Measurements from ENCODE around the gene SCO2. TPM values are rescaled to one million over a fixed set of nuclear protein-coding genes. Genes with fewer than 3 reads are reported as not detected.

Gene SCO2
- total RNA-seq, 1 donor from 2014 or later = 5.3 TPM

DNA sequence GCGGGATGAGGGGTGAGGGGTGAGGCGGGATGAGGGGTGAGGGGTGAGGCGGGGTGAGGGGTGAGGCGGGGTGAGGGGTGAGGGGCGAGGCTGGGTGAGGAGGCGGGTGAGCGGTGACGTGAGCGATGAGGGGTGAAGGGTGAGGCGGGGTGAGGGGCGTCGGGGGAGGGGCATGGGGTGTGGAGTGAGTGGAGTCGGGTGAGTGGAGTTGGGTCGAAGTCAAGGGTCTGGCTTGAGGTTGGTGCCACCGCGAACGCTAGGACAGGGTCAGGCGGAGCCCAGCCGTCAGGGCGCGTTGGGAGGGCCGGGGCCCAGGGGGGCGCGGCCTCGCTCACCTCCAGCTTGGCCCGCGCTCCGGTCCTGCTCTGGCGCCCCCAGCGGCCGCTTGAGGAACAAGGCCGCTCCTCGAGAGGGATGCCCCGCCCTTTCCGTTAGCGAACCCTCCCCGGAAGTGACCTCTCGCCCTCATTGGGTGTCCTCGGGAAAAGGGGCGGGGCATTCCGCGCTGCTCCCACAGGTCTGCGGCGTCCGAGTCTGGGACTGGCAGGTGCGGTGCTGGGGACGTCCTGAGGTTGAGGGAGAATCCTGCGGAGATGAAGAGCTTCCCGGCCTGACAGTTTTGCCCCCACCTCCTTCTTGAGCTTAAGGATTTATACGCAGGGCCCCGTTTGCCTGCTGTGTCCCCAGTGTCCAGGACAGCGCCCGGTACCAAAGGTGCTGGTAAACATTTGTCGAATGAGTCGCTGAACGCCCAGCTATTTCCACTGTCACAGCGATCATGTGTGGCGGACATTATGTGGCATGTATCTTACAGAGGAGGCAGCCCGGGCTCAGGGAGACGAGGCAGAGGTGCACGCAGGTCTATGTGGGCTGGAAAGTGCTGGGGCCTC is 37.4 kb upstream of the SCO2 start, which contains the start of gene SYCE3:
TSS of gene SYCE3 (minus strand) at position 397 of the 890 bp plus-strand sequence. CDS start 6,514 bp downstream, outside the sequence.
- intact Hi-C loops (cut with micrococcal nuclease) = loop anchor here (1.0 to 2.0 kb wide), 4 partner anchors 20 to 36 kb away; partner anchors contain the start of genes CHKB and TYMP
- Mint-ChIP-seq H3K27ac (peak within 1 kb of the TSS; percentile 85), H3K36me3 (ENCODE audit: low read depth) (peaks cover 1% of the 10 kb centered on the region)

DNA sequence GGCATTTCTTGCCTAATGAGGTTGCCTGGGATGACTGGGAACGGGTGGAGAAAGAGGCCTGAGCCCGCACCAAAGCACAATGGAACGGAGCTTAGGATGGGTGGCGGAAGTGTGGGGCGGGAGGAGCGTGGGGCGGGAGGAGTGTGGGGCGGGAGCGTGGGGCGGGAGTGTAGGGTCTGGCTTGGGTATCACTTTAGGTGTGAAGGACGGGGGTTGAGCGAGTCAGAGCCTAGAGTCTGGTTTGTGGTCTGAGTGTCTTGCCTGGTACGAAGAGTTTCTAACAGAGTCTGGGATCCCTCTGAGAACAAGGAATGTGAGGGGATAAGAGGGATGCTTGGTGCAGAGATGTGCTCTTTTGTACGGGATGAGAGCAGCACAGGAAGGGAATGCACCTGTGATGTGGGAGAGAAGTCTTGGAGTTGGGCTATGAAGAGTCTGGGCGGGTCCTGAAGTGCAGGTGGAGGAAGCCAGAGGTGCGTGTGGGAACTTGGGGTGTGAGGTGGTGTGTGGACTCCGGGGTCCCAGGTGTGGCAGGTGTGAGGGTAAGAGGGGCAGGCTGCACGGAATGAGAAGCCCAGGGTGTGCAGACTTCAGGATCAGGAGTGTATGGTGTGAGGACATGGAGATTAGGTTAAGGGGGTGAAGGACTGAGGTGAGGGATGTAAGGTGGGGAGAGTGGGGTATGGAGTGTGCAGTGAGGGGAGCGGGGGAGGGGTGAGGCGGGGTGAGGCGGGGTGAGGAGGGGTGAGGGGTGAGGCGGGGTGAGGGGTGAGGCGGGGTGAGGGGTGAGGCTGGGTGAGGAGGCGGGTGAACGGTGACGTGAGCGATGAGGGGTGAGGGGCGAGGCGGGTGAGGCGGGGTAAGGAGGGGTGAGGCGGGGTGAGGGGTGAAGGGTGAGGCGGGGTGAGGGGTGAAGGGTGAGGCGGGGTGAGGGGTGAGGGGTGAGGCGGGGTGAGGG is 36.3 kb upstream of the SCO2 start:
- intact Hi-C loops (cut with micrococcal nuclease) = loop anchor here (2.0 kb wide), 2 partner anchors 23 to 31 kb away; partner anchors contain the start of gene TYMP
- no peaks in the 10 kb centered on the region for H3K36me3 Mint-ChIP-seq (ENCODE audit: low read depth)
- H3K27me3 Mint-ChIP-seq = peaks cover 14% of the 10 kb centered on the region
- DNase-seq = no peak
- peaks cover 21% of the 10 kb centered on the region for H3K4me1 Mint-ChIP-seq
- H3K4me3 Mint-ChIP-seq = peak overlapping the region; percentile 72
- H3K9me3 Mint-ChIP-seq = no peaks in the 10 kb centered on the region
- H3K27ac Mint-ChIP-seq = peak overlapping the region; percentile 67

More for the DNA sequence above, 37.4 kb upstream of the SCO2 start, which contains the start of gene SYCE3:
- no peaks in the 10 kb centered on the region for H3K9me3 Mint-ChIP-seq
- DNase-seq = peak; percentile 100
- peaks cover 14% of the 10 kb centered on the region for H3K27me3 Mint-ChIP-seq
- H3K4me1 Mint-ChIP-seq = peaks cover 21% of the 10 kb centered on the region
- H3K4me3 Mint-ChIP-seq = peak within 1 kb of the TSS; percentile 94

- H3K9me3 Mint-ChIP-seq = no peaks in the 10 kb centered on the region
- H3K36me3 Mint-ChIP-seq (ENCODE audit: low read depth) = no peaks in the 10 kb centered on the region
- no peak overlapping the region for H3K4me3 Mint-ChIP-seq
- peaks cover 21% of the 10 kb centered on the region for H3K4me1 Mint-ChIP-seq
- DNase-seq = no peak
- H3K27me3 Mint-ChIP-seq = peaks cover 14% of the 10 kb centered on the region
- intact Hi-C loops (cut with micrococcal nuclease) = no loop called here
- no peak overlapping the region for H3K27ac Mint-ChIP-seq
Observed at GRCh38 chr22:50560034-50560433, 34.6 kb upstream of the SCO2 start.

- H3K4me1 Mint-ChIP-seq = peaks cover 8% of the 10 kb centered on the region
Observed at GRCh38 chr22:50556703-50557102, 31.3 kb upstream of the SCO2 start.

GRCh38 chr22:50553310-50553709 is 27.9 kb upstream of the SCO2 start:
- Mint-ChIP-seq H3K27ac (no peak overlapping the region), H3K9me3 (no peaks in the 10 kb centered on the region), H3K4me1 (peaks cover 8% of the 10 kb centered on the region), H3K36me3 (ENCODE audit: low read depth) (peaks cover 4% of the 10 kb centered on the region), H3K4me3 (no peak overlapping the region), H3K27me3 (no peaks in the 10 kb centered on the region)
- no peak for DNase-seq
- intact Hi-C loops (cut with micrococcal nuclease) = no loop called here

More at GRCh38 chr22:50556703-50557102, 31.3 kb upstream of the SCO2 start:
- DNase-seq = no peak
- no peak overlapping the region for H3K4me3 Mint-ChIP-seq
- intact Hi-C loops (cut with micrococcal nuclease) = no loop called here
- no peaks in the 10 kb centered on the region for H3K36me3 Mint-ChIP-seq (ENCODE audit: low read depth)
- H3K27me3 Mint-ChIP-seq = peaks cover 2% of the 10 kb centered on the region
- H3K27ac Mint-ChIP-seq = no peak overlapping the region
- H3K9me3 Mint-ChIP-seq = no peaks in the 10 kb centered on the region

- H3K36me3 Mint-ChIP-seq (ENCODE audit: low read depth) = peaks cover 4% of the 10 kb centered on the region
- peaks cover 13% of the 10 kb centered on the region for H3K4me1 Mint-ChIP-seq
- no peaks in the 10 kb centered on the region for H3K27me3 Mint-ChIP-seq
- H3K4me3 Mint-ChIP-seq = no peak overlapping the region
- intact Hi-C loops (cut with micrococcal nuclease) = no loop called here
- DNase-seq = no peak
- no peaks in the 10 kb centered on the region for H3K9me3 Mint-ChIP-seq
- no peak overlapping the region for H3K27ac Mint-ChIP-seq
Observed at GRCh38 chr22:50551160-50551752, 25.9 kb upstream of the SCO2 start.

GRCh38 chr22:50550395-50550794 is 25.0 kb upstream of the SCO2 start:
- intact Hi-C loops (cut with micrococcal nuclease) = no loop called here
- DNase-seq = no peak
- H3K4me1 Mint-ChIP-seq = peaks cover 20% of the 10 kb centered on the region
- H3K27me3 Mint-ChIP-seq = no peaks in the 10 kb centered on the region
- no peaks in the 10 kb centered on the region for H3K9me3 Mint-ChIP-seq
- H3K36me3 Mint-ChIP-seq (ENCODE audit: low read depth) = peaks cover 4% of the 10 kb centered on the region
- peak overlapping the region; percentile 88 for H3K27ac Mint-ChIP-seq
- peak overlapping the region; percentile 84 for H3K4me3 Mint-ChIP-seq

DNA sequence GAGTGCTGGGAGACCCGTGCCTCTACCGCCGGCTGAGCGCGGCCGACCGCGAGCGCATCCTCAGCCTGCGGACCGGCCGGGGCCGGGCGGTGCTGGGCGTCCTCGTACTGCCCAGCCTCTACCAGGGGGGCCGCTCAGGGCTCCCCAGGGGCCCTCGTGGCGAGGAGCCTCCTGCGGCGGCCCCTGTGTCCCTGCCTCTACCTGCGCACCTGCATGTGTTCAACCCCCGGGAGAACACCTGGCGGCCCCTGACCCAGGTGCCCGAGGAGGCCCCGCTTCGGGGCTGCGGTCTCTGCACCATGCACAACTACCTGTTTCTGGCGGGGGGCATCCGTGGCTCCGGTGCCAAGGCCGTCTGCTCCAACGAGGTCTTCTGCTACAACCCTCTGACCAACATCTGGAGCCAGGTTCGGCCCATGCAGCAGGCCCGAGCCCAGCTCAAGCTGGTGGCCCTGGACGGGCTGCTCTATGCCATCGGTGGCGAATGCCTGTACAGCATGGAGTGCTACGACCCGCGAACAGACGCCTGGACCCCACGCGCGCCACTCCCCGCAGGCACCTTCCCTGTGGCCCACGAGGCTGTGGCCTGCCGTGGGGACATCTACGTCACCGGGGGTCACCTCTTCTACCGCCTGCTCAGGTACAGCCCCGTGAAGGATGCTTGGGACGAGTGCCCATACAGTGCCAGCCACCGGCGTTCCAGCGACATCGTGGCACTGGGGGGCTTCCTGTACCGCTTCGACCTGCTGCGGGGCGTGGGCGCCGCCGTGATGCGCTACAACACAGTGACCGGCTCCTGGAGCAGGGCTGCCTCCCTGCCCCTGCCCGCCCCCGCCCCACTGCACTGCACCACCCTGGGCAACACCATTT is 23.8 kb upstream of the SCO2 start:
- Mint-ChIP-seq H3K27ac (peak overlapping the region; percentile 84), H3K36me3 (ENCODE audit: low read depth) (peaks cover 4% of the 10 kb centered on the region), H3K4me3 (peak overlapping the region; percentile 84), H3K4me1 (peaks cover 31% of the 10 kb centered on the region), H3K27me3 (no peaks in the 10 kb centered on the region), H3K9me3 (no peaks in the 10 kb centered on the region)
- DNase-seq = no peak
- intact Hi-C loops (cut with micrococcal nuclease) = no loop called here

GRCh38 chr22:50548040-50548920 is 22.9 kb upstream of the SCO2 start:
- peaks cover 4% of the 10 kb centered on the region for H3K36me3 Mint-ChIP-seq (ENCODE audit: low read depth)
- H3K27ac Mint-ChIP-seq = peak overlapping the region; percentile 84
- no peaks in the 10 kb centered on the region for H3K9me3 Mint-ChIP-seq
- H3K4me3 Mint-ChIP-seq = peak overlapping the region; percentile 74
- H3K27me3 Mint-ChIP-seq = no peaks in the 10 kb centered on the region
- H3K4me1 Mint-ChIP-seq = peaks cover 31% of the 10 kb centered on the region
- intact Hi-C loops (cut with micrococcal nuclease) = no loop called here
- DNase-seq = peak; percentile 90

DNA sequence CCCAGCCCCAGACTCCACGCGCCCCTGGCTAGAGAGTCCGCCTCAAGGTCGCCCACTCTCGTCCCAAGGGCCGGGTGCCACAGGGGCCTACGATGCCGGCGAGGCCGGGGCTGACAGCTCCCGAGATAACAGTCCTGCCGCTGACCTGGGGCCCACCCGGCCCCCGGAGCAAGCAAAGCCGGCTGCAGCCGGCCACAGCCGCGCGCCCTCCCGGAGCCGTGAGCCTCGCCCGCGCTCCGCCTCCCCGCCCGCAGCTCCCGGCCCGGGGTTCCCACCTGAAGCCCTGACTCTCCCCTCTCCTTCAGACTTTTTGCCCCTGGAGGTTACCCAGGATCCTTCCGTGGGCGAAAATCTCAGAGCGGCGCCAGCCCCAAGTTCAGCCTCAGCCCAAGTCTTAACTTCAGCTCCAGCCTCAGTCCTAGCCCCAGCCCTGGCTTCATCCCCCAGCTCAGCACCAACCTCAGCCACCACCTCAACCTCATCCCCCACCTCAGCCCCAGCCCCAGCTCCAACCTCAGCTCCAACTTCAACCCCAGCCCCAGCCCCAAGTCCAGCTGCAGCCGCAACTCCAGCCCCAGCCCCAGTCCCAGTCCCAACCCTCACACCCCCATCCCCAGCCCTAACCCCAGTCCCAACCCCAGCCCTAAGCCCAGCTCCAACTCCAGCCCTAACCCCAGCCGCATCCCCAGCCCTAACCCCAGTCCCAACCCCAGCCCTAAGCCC is 22.0 kb upstream of the SCO2 start:
- Mint-ChIP-seq H3K27ac (peak overlapping the region; percentile 84), H3K9me3 (no peaks in the 10 kb centered on the region), H3K4me1 (peaks cover 34% of the 10 kb centered on the region), H3K27me3 (no peaks in the 10 kb centered on the region), H3K4me3 (peak overlapping the region; percentile 67), H3K36me3 (ENCODE audit: low read depth) (peaks cover 7% of the 10 kb centered on the region)
- DNase-seq = no peak
- intact Hi-C loops (cut with micrococcal nuclease) = no loop called here

DNA sequence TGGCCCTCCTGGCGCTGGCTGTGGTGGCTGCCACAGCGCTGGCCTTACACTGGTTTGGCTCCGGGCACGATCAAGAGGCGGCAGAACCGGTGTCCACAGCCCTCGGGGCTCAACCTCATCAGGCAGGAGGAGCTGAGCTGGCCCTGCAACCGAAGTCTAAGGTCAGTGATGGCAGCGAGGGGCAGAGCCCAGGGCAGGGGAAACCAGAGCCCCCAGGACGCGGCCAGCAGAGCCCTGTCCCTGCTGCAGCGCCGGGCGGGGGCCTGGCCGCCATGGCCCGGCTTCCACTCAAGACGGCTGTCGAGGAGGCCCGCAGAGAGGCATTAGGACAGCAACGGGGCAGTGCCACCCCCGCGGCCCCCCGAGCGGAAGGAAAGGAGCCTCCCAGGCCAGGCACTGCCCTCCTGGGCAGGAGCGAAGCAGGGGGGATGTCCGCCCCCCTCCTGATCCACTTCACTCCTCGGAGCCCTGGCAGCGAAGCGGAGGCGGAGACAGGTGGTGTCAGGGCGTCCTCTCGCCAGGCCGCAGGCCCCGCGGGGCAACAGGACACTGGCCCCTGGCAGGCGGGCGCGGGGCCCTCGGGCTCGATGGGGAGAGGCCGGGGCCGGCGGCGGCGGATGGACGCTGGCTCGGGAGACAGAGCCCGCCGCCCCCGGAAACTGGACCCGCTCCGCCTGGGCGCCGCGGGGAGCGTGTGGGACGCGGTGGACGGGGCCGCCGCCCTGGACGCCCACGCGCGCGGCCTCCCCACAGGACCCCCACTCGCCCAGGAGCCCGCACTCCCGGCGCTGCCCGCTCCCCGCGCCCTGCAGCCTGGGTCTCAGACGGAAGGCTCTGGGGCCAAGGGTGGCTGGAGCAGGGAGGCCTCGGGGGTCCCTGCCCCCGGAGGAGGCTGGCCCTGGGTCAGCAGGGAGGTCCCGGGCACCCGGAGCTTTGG is 21.2 kb upstream of the SCO2 start:
- no peak for DNase-seq
- peak overlapping the region; percentile 86 for H3K27ac Mint-ChIP-seq
- no peaks in the 10 kb centered on the region for H3K27me3 Mint-ChIP-seq
- peaks cover 42% of the 10 kb centered on the region for H3K4me1 Mint-ChIP-seq
- H3K9me3 Mint-ChIP-seq = no peaks in the 10 kb centered on the region
- H3K4me3 Mint-ChIP-seq = peak overlapping the region; percentile 59
- intact Hi-C loops (cut with micrococcal nuclease) = no loop called here
- H3K36me3 Mint-ChIP-seq (ENCODE audit: low read depth) = peaks cover 7% of the 10 kb centered on the region
